Panc1 (cell line): ENCODE measurements around the gene TOLLIP. TPM values are rescaled to one million over a fixed set of nuclear protein-coding genes. Genes with fewer than 3 reads are reported as not detected.

Source experiments
- ATAC-seq: fragments of 200-7000 bp; cut with Tn5 transposase; 2 replicates; pipeline ENCODE4 v1.9.1; 2020; ENCODE audit warnings: mild to moderate bottlenecking, moderate library complexity
- BruUV-seq: library from RNA; stranded (reverse); fragments of 400-500 nt; replicated peaks from 2 replicates; lab custom pipeline; 2021; lab: Mats Ljungman, UMichigan
- CTCF ChIA-PET: fragments of 300-600 bp; sonication (Branson Sonifier 250); formaldehyde crosslinking; loops from one replicate; lab custom pipeline; 2022; ENCODE audit warnings: antibody characterized with exemption; lab: Charles Lee
- POLR2A ChIA-PET: fragments of 300-600 bp; sonication (Branson Sonifier 250); formaldehyde crosslinking; loops from one replicate; lab custom pipeline; 2022; ENCODE audit warnings: antibody characterized with exemption; lab: Charles Lee
- DNase-seq: peaks from one replicate; pipeline ENCODE4 v3.0.0-alpha.2; 2010; ENCODE audit warnings: low read depth, low spot score
- H3K27ac ChIP-seq: 2 replicates; pipeline ENCODE4 v1.5.1; 2011; ENCODE audit warnings: mild to moderate bottlenecking, low read length, inconsistent platforms
- H3K27me3 ChIP-seq: fragments of 200-500 bp; sonication (Bioruptor generic); 2 replicates; pipeline ENCODE4 v1.6.0; 2014; ENCODE audit warnings: low read length, inconsistent platforms; ENCODE audit not compliant: control insufficient read depth, insufficient read depth
- H3K36me3 ChIP-seq: fragments of 200-500 bp; sonication (Bioruptor generic); 2 replicates; pipeline ENCODE4 v1.5.1; 2014; ENCODE audit warnings: inconsistent platforms, mild to moderate bottlenecking, low read length, moderate library complexity; ENCODE audit not compliant: control insufficient read depth, insufficient read depth
- H3K4me1 ChIP-seq: 2 replicates; pipeline ENCODE4 v1.5.1; 2011; ENCODE audit warnings: inconsistent platforms, mild to moderate bottlenecking, low read length, moderate library complexity; ENCODE audit not compliant: control insufficient read depth, insufficient read depth
- H3K4me3 ChIP-seq, 2 experiments: 2 replicates each; pipeline ENCODE4 v1.5.1; 2011 to 2012; ENCODE audit warnings: low read depth in 2 of 2, low read length in 2 of 2, mild to moderate bottlenecking in 2 of 2, inconsistent platforms in 1 of 2, moderate library complexity in 1 of 2
- H3K9me3 ChIP-seq: fragments of 200-500 bp; sonication (Bioruptor generic); 2 replicates; pipeline ENCODE4 v1.5.1; 2014; ENCODE audit warnings: low read depth, mild to moderate bottlenecking, inconsistent platforms, low read length, moderate library complexity; ENCODE audit not compliant: control insufficient read depth, insufficient read depth
- POLR2AphosphoS5 ChIP-seq: IDR thresholded peaks from 2 replicates; pipeline ENCODE4 v1.6.1; 2012; ENCODE audit warnings: mild to moderate bottlenecking, low read depth, low read length, moderate library complexity
- SIN3A ChIP-seq: IDR thresholded peaks from 2 replicates; pipeline ENCODE4 v1.6.1; 2012; ENCODE audit warnings: low read depth, mild to moderate bottlenecking, low read length, moderate library complexity, borderline replicate concordance; ENCODE audit not compliant: insufficient read depth
- TCF7L2 ChIP-seq: IDR thresholded peaks from 2 replicates; pipeline ENCODE4 v1.6.1; 2011; ENCODE audit warnings: mild to moderate bottlenecking, low read depth, low read length, inconsistent platforms
- in situ Hi-C: cut with HindIII; loops from 2 replicates; pipeline ENCODE4 v1.10.0; 2016; ENCODE audit warnings: low sequenced_read_pairs, low pct_unique_long_range_greater_than_20kb
- intact Hi-C: fragments of 100-400 bp; cut with micrococcal nuclease; formaldehyde crosslinking; loops from one replicate; pipeline ENCODE4 v1.10.0; 2022; ENCODE audit not compliant: unreplicated experiment
- total RNA-seq: library from RNA; stranded (reverse); gene quantifications from one replicate; pipeline ENCODE4 v1.2.1, GENCODE V29; 2021; ENCODE audit not compliant: unreplicated experiment
- TF ChIP-seq, protein P1 (sequence below), 2 experiments: IDR thresholded peaks; 2 replicates each; pipeline ENCODE4 v1.6.1; 2011 to 2012; ENCODE audit warnings: low read depth in 2 of 2, control low read depth in 1 of 2, low read length in 1 of 2, mild to moderate bottlenecking in 1 of 2, moderate library complexity in 1 of 2; ENCODE audit not compliant: insufficient read depth in 1 of 2
- TF ChIP-seq, protein P2 (sequence below): fragments of 450-650 bp; IDR thresholded peaks from 2 replicates; pipeline ENCODE4 v1.5.1; 2017; ENCODE audit warnings: mild to moderate bottlenecking

The TOLLIP gene
- total RNA-seq, 1 experiment from 2014 or later = 141 TPM

DNA sequence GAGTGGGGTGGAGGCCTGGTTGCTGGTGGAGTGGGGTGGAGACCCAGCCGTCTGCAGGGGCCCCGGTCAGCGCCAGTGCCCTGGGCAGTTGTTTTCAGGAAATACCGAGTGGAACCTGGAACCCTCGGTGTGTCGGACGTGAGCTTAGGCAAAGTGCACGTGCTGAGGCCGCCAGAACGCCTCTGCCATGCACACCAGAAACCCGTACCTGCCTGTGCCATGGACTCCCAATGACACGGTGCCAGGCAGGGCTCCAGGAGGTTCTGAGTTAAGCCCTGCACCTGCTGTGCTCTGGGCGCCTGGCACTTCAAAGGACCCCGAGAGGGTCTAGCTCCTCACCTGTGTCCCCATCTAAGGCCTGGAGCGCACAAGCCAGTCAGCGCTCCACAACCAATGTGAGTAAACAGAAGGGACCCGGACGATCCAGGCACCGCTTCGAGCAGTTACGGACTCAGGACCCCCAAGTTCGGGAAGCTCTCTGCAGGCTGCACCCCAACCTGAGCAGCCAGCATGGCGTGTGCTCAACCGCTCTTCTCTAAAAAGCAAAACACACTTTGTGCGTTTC, 12.3 kb downstream of the TOLLIP start:
- CTCF ChIA-PET = no interaction called here
- POLR2A ChIA-PET = no interaction called here

DNA sequence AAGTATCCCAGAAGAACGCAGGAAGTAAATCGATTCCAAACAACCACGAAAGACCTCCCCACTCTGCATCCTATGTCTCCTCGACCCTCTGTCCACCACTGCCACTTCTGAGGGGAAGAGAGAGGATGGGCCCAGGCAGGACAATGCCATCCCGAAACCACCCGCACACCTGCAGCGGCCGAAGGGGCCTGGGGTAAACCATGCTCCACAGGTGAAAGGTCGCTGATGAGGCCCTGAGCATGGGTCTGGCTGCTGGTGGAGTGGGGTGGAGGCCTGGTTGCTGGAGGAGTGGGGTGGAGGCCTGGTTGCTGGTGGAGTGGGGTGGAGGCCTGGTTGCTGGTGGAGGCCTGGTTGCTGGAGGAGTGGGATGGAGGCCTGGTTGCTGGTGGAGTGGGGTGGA, 13.1 kb downstream of the TOLLIP start:
- in situ Hi-C loops = no loop called here
- CTCF ChIA-PET = no interaction called here
- no peaks in the 10 kb centered on the region for H3K27me3 ChIP-seq
- H3K36me3 ChIP-seq = no peaks in the 10 kb centered on the region
- intact Hi-C loops = no loop called here
- H3K27ac ChIP-seq = no peak overlapping the region
- POLR2A ChIA-PET = no interaction called here
- TF ChIP-seq, protein P1, sequence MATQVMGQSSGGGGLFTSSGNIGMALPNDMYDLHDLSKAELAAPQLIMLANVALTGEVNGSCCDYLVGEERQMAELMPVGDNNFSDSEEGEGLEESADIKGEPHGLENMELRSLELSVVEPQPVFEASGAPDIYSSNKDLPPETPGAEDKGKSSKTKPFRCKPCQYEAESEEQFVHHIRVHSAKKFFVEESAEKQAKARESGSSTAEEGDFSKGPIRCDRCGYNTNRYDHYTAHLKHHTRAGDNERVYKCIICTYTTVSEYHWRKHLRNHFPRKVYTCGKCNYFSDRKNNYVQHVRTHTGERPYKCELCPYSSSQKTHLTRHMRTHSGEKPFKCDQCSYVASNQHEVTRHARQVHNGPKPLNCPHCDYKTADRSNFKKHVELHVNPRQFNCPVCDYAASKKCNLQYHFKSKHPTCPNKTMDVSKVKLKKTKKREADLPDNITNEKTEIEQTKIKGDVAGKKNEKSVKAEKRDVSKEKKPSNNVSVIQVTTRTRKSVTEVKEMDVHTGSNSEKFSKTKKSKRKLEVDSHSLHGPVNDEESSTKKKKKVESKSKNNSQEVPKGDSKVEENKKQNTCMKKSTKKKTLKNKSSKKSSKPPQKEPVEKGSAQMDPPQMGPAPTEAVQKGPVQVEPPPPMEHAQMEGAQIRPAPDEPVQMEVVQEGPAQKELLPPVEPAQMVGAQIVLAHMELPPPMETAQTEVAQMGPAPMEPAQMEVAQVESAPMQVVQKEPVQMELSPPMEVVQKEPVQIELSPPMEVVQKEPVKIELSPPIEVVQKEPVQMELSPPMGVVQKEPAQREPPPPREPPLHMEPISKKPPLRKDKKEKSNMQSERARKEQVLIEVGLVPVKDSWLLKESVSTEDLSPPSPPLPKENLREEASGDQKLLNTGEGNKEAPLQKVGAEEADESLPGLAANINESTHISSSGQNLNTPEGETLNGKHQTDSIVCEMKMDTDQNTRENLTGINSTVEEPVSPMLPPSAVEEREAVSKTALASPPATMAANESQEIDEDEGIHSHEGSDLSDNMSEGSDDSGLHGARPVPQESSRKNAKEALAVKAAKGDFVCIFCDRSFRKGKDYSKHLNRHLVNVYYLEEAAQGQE (IDR thresholded peaks at IDR 0.05; ENCODE audit: insufficient read depth in 1 of 2, low read depth in 2 of 2, low read length in 1 of 2) = no peak
- no peak for TF ChIP-seq SIN3A
- TF ChIP-seq, protein P2, sequence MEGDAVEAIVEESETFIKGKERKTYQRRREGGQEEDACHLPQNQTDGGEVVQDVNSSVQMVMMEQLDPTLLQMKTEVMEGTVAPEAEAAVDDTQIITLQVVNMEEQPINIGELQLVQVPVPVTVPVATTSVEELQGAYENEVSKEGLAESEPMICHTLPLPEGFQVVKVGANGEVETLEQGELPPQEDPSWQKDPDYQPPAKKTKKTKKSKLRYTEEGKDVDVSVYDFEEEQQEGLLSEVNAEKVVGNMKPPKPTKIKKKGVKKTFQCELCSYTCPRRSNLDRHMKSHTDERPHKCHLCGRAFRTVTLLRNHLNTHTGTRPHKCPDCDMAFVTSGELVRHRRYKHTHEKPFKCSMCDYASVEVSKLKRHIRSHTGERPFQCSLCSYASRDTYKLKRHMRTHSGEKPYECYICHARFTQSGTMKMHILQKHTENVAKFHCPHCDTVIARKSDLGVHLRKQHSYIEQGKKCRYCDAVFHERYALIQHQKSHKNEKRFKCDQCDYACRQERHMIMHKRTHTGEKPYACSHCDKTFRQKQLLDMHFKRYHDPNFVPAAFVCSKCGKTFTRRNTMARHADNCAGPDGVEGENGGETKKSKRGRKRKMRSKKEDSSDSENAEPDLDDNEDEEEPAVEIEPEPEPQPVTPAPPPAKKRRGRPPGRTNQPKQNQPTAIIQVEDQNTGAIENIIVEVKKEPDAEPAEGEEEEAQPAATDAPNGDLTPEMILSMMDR = no peak
- no peak for TF ChIP-seq POLR2AphosphoS5
- no peak for TF ChIP-seq TCF7L2
- DNase-seq = no peak
- no peak for ATAC-seq
- no TSS peak for BruUV-seq
- no peaks in the 10 kb centered on the region for H3K9me3 ChIP-seq
- H3K4me3 ChIP-seq = no peak overlapping the region
- H3K4me1 ChIP-seq = no peaks in the 10 kb centered on the region

More for the DNA sequence above, 12.3 kb downstream of the TOLLIP start:
- Histone ChIP-seq H3K4me3 (no peak overlapping the region), H3K27ac (no peak overlapping the region), H3K27me3 (no peaks in the 10 kb centered on the region), H3K9me3 (no peaks in the 10 kb centered on the region), H3K4me1 (no peaks in the 10 kb centered on the region), H3K36me3 (no peaks in the 10 kb centered on the region)
- no peak for TF ChIP-seq SIN3A
- TF ChIP-seq, protein P2 = no peak
- TF ChIP-seq, protein P1 (IDR thresholded peaks at IDR 0.05; ENCODE audit: insufficient read depth in 1 of 2, low read depth in 2 of 2, low read length in 1 of 2) = no peak
- TF ChIP-seq POLR2AphosphoS5 = no peak
- no peak for TF ChIP-seq TCF7L2
- in situ Hi-C loops (no loop called here), intact Hi-C loops (no loop called here)
- ATAC-seq (no peak), DNase-seq (no peak)
- no TSS peak for BruUV-seq
